HG02943 (cell line): Measurements from ENCODE around the gene BFSP2.
"Not testable (repeated sequence)": the region's sequence is repeated elsewhere in the genome, so short reads cannot be mapped to it uniquely, and the experiment has no call there.

Source experiments
- ATAC-seq: cut with Tn5 transposase; IDR thresholded peaks from one replicate; pipeline ENCODE4 v1.9.1; 2021; ENCODE audit warnings: mild to moderate bottlenecking, low read depth, moderate library complexity; ENCODE audit not compliant: unreplicated experiment

The BFSP2 gene

GRCh38 chr3:133505813-133506212 is 106.0 kb downstream of the BFSP2 start:
- ATAC-seq, result peak; percentile 46

- ATAC-seq, result peak; percentile 97
Observed at GRCh38 chr3:133506215-133506901, 106.5 kb downstream of the BFSP2 start.

- no peak for ATAC-seq
Observed at GRCh38 chr3:133509488-133509887, 109.6 kb downstream of the BFSP2 start.

- ATAC-seq, result no peak
Observed at GRCh38 chr3:133512416-133513089, 112.7 kb downstream of the BFSP2 start.

- no peak for ATAC-seq
Observed at GRCh38 chr3:133514418-133514817, 114.6 kb downstream of the BFSP2 start.

GRCh38 chr3:133515127-133515526 is 115.3 kb downstream of the BFSP2 start:
- ATAC-seq, result no peak

- ATAC-seq, result no peak
Observed at GRCh38 chr3:133520286-133520685, 120.4 kb downstream of the BFSP2 start.

- ATAC-seq, result not testable (repeated sequence)
Observed at GRCh38 chr3:133520938-133521337, 121.1 kb downstream of the BFSP2 start.

- ATAC-seq, result no peak
Observed at GRCh38 chr3:133521946-133522345, 122.1 kb downstream of the BFSP2 start.

GRCh38 chr3:133523758-133524157 is 123.9 kb downstream of the BFSP2 start:
- not testable (repeated sequence) for ATAC-seq
